NCI-H526 (cell line): ENCODE measurements around the gene C12orf60.

ENCODE experiments used
- DNase-seq, 2 experiments: peaks; one replicate each; lab custom pipeline; 2025; lab: John Stamatoyannopoulos, UW

Gene C12orf60

DNA sequence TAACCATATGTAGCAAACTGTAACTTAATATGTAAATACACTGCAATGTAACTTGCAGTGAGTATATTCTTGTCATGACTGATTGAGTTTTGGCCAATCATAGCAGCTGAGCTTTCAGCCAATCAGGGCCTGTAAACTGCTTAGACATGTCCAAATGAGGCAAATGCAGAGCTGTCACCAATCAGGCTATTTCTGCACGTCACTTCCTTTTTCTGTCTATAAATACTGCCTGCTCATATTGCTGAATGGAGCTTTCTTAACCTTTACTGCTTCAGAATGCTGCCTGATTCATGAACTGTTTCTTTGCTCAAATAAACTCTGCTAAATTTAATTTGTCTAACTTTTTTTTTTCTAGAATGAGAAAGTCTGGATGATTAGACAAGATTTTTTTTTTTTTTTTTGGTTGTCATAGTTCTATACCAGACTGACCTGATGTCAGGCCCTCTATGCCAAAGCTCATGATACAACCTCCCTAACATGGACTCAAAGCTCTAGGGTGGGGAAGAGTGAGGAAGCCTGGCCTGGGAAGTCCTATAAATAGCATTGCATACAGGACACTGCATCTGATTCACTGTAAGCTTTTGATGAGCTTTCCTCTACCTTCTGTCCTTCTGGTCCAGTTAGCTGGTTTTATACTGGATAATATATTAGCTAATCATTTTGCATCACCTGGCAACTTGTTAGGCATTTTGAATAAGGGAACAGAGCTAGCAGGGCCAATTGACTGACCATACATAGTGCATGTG is 70.1 kb downstream of the C12orf60 start:
- no peak for DNase-seq
